Adrenal gland (tissue), 12 donors: ENCODE measurements around the gene MEIS3. TPM values are rescaled to one million over a fixed set of nuclear protein-coding genes. Genes with fewer than 3 reads are reported as not detected.

Experiments used
- DNase-seq, 7 donors: peaks; one replicate each; pipeline ENCODE4 v3.0.0-alpha.2; 2019 to 2020
- H3K27ac ChIP-seq, 5 donors: fragments of 200-600 bp; sonication (generic) in 4 of 5; 1 replicate in 3 of 5; 2 replicates in 2 of 5; pipeline versions ENCODE4 v1.5.1 to v1.8.0; 2016 to 2020; ENCODE audit warnings: mild to moderate bottlenecking in 1 of 5
- H3K27me3 ChIP-seq: fragments of 200-600 bp; 2 replicates; pipeline ENCODE4 v1.8.0; 2021
- H3K36me3 ChIP-seq, 2 donors: fragments of 200-600 bp; replicated peaks in 1 of 2; 1 replicate in 1 of 2; 2 replicates in 1 of 2; pipeline versions ENCODE4 v1.5.1 to v1.8.0; 2018 to 2022
- H3K4me1 ChIP-seq, 2 donors: fragments of 200-600 bp; replicated peaks in 1 of 2; 1 replicate in 1 of 2; 2 replicates in 1 of 2; pipeline versions ENCODE4 v1.5.1 to v1.8.0; 2018 to 2021
- H3K4me3 ChIP-seq, 4 donors: fragments of 200-600 bp; sonication (generic) in 3 of 4; one replicate each; pipeline ENCODE4 v1.5.1; 2016 to 2018
- H3K9me3 ChIP-seq, 3 donors: fragments of 200-600 bp; sonication (generic) in 1 of 3; replicated peaks in 1 of 3; 1 replicate in 2 of 3; 2 replicates in 1 of 3; pipeline versions ENCODE4 v1.5.1 to v1.8.0; 2016 to 2021
- CTCF ChIP-seq, 6 experiments: fragments of 450-650 bp in 4 of 6; fragments of 200-600 bp in 2 of 6; sonication (generic) in 1 of 6; IDR thresholded peaks; 1 replicate in 5 of 6; 2 replicates in 1 of 6; pipeline versions ENCODE4 v1.5.1 to v1.8.0; 2016 to 2021; ENCODE audit warnings: antibody characterized with exemption in 6 of 6, mild to moderate bottlenecking in 2 of 6, moderate library complexity in 1 of 6
- POLR2A ChIP-seq, 2 donors: fragments of 450-650 bp; IDR thresholded peaks; one replicate each; pipeline ENCODE4 v1.6.1; 2017; ENCODE audit warnings: antibody characterized with exemption in 2 of 2, mild to moderate bottlenecking in 2 of 2, moderate library complexity in 1 of 2
- WGBS, 4 donors: extraction: QIAGEN DNeasy Blood & Tissue Kit in 2 of 4; methylation state at CpG; one replicate each; pipeline versions ENCODE4 v1.1.5 to v1.1.7; 2013 to 2017; 5-methylcytosine and 5-hydroxymethylcytosine counted together
- intact Hi-C, 2 donors: fragments of 100-400 bp; cut with DNase I; formaldehyde crosslinking; loops; one replicate each; pipeline versions ENCODE4 v1.14.1 to v1.15.0; 2022 to 2023
- polyA plus RNA-seq, 3 donors: library from polyadenylated mRNA; stranded (reverse); fragments of 200-250 nt in 2 of 3; fragments of 350-450 nt in 1 of 3; fragmentation: Illumina TruSeq in 1 of 3; extraction: RNeasy Lipid Tissue Mini Kit (QIAGEN cat#74804) in 1 of 3; gene quantifications; one replicate each; pipeline ENCODE4 v1.2.3, GENCODE V29; 2013 to 2014
- total RNA-seq, 9 donors: library from RNA; depleted of rRNA in 4 of 9; stranded (reverse); fragments of >200 nt in 4 of 9; fragments of 120-200 nt in 1 of 9; fragmentation: NEBNext Ultra II Directional in 1 of 9; extraction: Animal tissue kit (Norgen Biotek cat#: 25700) in 1 of 9; gene quantifications; one replicate each; pipeline versions ENCODE4 v1.1.0 to v1.2.4, GENCODE V29; 2013 to 2023
- donor health status: healthy with polysubstance abuse.
- donor health status: Bipolar disorder and iron deficiency.
- donor health status: DM: yes; HTN: yes; CAD: no.
- donor health status: DM: no; HTN: no; CAD: no.
- donor health status: DM: no; HTN: no; CAD: no.
- donor health status: DM: yes; HTN: yes; CAD: no.

The MEIS3 gene
- total and polyA plus RNA-seq, 12 donors = 2.1 to 15.5 (median 5.1) TPM

DNA sequence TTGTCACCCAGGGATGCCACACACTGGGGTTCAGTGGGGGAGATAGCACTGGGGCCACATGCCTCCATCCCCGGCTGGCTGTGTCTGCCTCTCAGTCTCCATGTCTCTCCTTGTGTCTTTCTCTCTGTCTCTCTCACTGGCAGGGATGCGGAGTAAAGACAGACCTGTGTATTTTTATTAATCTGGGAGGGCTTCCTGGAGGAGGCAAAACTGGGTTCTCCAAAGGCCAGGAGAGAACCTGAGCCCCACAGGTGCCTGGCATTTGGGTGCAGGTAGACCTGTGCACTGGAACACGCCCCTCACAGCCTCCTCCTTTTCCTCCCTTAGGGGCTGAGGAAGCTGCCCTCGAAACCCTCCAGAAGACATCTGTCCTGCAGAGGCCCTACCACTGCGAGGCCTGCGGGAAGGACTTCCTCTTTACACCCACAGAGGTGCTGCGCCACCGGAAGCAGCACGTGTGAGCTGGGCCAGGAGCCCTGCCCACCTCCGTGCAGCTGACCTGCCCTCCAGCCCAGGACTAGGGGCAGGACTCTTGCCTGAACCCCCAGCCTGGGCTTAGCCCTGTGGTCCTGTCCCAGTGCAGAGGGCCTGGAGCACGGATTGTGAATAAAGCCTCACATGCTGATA lies 37.6 kb downstream of the MEIS3 start:
- peaks cover 0 to 45% of the 10 kb centered on the region in 2 donors for H3K36me3 ChIP-seq

GRCh38 chr19:47381121-47381520 lies 38.2 kb downstream of the MEIS3 start:
- intact Hi-C loops = no loop called here
- Histone ChIP-seq H3K4me1 (peaks cover 0 to 10% of the 10 kb centered on the region in 2 donors), H3K9me3 (no peaks in the 10 kb centered on the region), H3K4me3 (no peak overlapping the region), H3K27me3 (no peaks in the 10 kb centered on the region), H3K27ac (no peak overlapping the region), H3K36me3 (peaks cover 0 to 52% of the 10 kb centered on the region in 2 donors)
- 89 to 100% (median 93%) methylated on average over 3 to 14 of the region's 14 CpGs for WGBS, 4 donors
- TF ChIP-seq CTCF (IDR thresholded peaks at IDR 0.05) (no peak), POLR2A (IDR thresholded peaks at IDR 0.05) (no peak)
- no peak for DNase-seq

More for the DNA sequence above, 37.6 kb downstream of the MEIS3 start:
- no peak for DNase-seq
- Histone ChIP-seq H3K9me3 (no peaks in the 10 kb centered on the region), H3K4me1 (peaks cover 0 to 5% of the 10 kb centered on the region in 2 donors), H3K4me3 (no peak overlapping the region), H3K27me3 (no peaks in the 10 kb centered on the region), H3K27ac (no peak overlapping the region)
- intact Hi-C loops = no loop called here
- TF ChIP-seq CTCF (IDR thresholded peaks at IDR 0.05) (no peak), POLR2A (IDR thresholded peaks at IDR 0.05) (no peak)
- WGBS, 4 donors = 72 to 100% (median 81%) methylated on average over 2 to 11 of the region's 11 CpGs

- Histone ChIP-seq H3K9me3 (no peaks in the 10 kb centered on the region), H3K27ac (no peak overlapping the region), H3K4me1 (peaks cover 0 to 10% of the 10 kb centered on the region in 2 donors), H3K4me3 (no peak overlapping the region), H3K36me3 (peaks cover 0 to 57% of the 10 kb centered on the region in 2 donors), H3K27me3 (no peaks in the 10 kb centered on the region)
- TF ChIP-seq POLR2A (IDR thresholded peaks at IDR 0.05) = no peak
- no peak for TF ChIP-seq CTCF (IDR thresholded peaks at IDR 0.05)
- intact Hi-C loops = no loop called here
- DNase-seq = no peak
- 94 to 98% (median 96%) methylated on average over 4 to 6 of the region's 6 CpGs for WGBS, 4 donors
These were observed 38.8 kb downstream of the MEIS3 start for GRCh38 chr19:47380559-47380958.

GRCh38 chr19:47379381-47379938 lies 39.9 kb downstream of the MEIS3 start:
- TF ChIP-seq CTCF (IDR thresholded peaks at IDR 0.05) (no peak), POLR2A (IDR thresholded peaks at IDR 0.05) (no peak)
- Histone ChIP-seq H3K9me3 (no peaks in the 10 kb centered on the region), H3K27me3 (no peaks in the 10 kb centered on the region), H3K4me1 (peaks cover 0 to 10% of the 10 kb centered on the region in 2 donors), H3K36me3 (peaks cover 0 to 68% of the 10 kb centered on the region in 2 donors), H3K4me3 (no peak overlapping the region), H3K27ac (no peak overlapping the region)
- DNase-seq = no peak
- intact Hi-C loops = no loop called here
- 91 to 98% (median 94%) methylated on average over 7 to 23 of the region's 23 CpGs for WGBS, 4 donors
